Stimulated activated CD4-positive, alpha-beta T cell treated with anti-CD3 and anti-CD28 coated beads, Interleukin-2, amount 100 ng/mL, for 48 hours (primary cell): ENCODE measurements around the gene POMGNT1.
"Not testable (repeated sequence)": the region's sequence is repeated elsewhere in the genome, so short reads cannot be mapped to it uniquely, and the experiment has no call there.

Experiments
- DNase-seq, 2 donors: peaks; one replicate each; pipeline ENCODE4 v3.0.0-alpha.2; 2020

The POMGNT1 gene

DNA sequence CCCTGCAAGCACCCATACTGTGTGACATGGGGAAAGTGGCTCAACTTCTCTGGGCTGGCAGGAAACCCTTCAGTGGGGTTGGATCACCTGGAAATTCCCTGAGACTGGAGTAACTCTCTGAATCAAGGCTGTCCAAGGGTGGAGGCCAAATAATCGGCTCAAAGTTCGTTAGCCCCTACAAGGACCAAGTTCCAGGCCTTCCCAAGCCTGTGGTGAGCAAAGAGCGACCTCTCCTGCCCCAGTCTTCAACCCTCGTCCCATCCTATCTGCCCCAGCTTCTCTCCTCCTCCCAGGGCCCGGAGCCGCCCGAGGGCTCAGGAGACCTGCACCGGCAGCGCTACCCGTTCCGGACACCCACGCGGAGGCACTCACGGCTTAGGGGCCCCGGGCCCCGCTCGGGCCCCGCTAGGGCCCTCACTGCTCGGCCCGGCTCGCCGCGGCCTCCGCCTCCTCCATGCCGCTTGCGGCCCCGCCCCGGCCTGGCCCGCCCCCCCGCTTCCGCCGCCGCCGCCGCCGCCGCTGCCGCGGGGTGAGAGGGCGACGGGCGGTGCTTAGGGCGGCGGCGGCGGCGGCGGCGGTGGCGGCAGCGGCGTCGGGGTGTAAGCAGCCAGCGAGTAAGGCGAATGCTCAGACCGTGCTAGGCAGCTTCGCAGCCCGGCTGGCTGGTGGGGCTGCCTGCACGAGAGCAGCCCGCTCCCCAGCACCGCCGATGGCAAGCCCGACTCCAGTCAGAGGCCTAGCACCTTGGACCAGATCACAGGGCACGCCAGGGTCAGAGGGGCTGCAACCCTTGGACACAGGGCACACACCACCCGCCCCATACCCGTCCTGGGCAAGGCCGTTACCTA, at the start of gene POMGNT1:
Gene POMGNT1 (minus strand): TSS at position 471 of the 848 bp plus-strand sequence. CDS start 613 bp downstream, outside the sequence.
- DNase-seq: peak; percentile 66 to 68

DNA sequence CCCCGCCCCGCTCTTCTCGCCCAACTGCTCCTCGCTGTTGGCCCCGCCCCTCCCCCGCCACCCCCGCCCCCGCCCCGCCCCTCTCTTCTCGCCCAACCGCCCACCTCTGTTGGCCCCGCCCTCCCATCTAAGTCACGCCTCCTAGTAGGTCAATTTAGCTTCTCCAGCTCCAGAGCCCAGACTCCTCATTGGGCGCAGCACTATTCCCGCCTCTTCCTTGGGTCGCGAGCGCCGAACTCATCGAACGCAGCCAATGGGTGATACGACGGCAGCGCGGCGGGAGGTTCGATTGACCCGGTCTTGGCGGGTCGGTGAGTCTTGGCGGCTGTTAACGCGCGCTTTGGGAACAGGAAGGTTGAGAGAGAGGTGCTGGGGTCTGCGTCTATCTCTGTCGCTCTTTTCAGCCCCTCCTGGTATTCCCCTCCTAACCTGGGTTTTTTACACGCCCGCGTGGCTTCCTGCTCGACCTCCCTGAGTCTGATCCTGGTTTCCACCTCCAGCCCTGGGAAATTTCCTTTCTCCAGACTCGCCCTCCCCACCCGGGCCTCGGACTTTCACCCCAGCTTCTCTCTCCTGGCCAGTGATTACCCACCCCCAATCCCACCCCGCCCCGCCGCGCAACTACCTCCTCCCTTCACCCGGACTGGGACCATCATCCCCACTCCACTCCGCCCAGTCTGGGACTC, 49.3 kb upstream of the POMGNT1 start, which contains the start of gene RAD54L:
Gene RAD54L (plus strand): TSS at position 328 of the 686 bp plus-strand sequence. CDS start 643 bp downstream, outside the sequence.
- peak; percentile 95 to 96 for DNase-seq

DNA sequence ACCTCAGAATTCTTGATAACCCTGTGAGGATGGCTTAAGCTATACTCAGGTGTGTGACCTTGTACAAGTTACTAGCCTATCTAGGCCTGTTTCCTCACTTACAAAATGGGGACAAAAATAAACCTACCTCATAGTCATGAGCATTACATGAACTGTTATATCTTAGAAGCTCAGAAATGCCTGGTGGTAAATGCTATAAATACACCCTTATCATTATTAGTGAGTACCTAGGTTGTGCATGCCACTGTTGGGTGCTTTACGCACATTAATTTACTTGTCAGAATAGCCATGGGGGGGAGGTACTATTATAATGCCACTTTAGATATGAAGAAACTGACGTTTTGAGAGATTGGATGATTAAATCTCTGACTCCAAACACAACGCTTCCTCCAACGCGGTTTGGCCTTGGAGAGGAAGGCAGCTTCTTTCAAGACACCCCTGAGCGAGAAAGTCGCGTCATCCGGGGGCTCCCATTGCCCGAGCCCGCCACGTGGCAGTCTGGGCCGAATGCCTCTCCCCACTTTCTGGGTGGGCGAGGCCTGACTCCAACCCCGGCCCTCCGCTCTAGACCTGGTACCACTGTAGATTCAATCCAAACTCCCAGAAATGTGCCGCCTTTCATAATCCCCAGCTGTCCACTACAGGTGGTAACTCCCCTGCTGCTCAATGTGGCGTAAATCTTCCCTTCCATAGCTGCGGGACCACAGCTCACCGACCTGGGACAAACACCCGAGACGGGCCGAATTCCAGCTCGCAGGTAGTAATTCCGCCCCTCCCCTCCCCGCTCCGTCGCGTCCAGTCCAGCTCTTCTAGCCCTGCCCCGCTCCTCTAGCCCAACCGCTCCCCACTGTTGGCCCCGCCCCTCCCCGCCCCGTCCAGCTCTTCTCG, 48.6 kb upstream of the POMGNT1 start:
- DNase-seq: peak; percentile 38 to 56

DNA sequence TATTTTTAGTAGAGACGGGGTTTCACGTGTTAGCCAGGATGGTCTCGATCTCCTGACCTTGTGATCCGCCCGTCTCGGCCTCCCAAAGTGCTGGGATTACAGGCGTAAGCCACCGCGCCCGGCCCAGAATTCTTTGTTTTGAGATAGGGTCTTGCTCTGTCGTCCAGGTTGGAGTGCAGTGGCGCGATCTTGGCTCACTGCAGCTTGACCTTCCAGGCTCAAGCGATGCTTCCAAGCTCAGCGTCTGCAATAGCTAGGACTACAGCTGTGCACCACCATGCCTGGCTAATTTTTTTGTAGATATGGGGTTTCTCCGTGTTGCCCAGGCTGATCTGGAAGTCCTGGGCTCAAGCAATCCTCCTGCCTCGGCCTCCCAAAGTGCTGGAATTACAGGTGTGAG, 47.9 kb upstream of the POMGNT1 start:
- DNase-seq: not testable (repeated sequence)

DNA sequence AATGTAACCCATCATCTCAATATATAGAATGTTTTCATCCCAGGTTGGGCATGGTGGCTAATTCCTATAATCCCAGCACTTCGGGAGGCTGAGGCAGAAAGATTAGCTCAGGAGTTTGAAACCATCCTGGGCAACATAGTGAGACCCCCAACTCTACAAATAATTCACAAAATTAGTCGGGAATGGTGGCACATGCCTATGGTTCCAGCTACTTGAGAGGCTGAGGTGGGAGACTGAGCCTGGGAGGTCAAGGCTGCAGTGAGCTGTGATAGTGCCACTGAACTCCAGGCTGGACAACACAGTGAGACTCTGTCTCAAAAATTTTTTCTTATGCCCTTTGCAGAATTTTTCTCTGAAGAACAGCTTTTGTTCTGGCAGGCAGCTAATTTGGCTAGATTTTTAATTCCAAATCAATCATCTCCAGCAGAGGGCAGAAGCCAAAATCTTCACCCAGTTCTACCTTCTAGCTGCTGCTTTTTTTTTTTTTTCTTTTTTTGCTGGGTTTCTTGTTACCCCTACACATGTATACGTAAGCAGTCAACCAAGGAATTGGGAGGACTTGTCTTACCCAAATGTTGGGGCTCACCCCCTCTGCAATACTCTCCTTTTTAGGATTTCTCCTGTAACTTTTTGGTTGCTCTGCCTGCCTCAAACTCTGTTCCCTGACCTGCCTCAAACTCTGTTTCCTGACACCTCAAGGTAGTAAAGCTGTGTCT, 46.6 kb upstream of the POMGNT1 start:
- no peak for DNase-seq

DNA sequence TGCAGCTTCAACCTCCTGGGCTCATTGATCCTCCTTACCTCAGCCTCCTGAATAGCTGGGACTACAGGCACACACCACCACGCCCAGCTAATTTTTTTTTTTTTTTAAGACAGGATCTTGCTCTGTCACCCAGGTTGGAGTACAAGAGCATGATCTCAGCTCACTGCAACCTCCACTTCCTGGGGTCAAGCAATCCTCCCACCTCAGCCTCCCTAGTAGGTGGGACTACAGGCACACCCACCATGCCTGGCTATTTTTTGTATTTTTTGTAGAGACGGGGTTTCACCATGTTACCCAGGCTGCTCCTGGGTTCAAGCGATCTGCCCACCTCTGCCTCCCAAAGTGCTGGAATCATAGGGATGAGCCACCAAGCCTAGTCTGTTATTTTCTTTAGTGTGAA, 45.6 kb upstream of the POMGNT1 start:
- not testable (repeated sequence) for DNase-seq

DNA sequence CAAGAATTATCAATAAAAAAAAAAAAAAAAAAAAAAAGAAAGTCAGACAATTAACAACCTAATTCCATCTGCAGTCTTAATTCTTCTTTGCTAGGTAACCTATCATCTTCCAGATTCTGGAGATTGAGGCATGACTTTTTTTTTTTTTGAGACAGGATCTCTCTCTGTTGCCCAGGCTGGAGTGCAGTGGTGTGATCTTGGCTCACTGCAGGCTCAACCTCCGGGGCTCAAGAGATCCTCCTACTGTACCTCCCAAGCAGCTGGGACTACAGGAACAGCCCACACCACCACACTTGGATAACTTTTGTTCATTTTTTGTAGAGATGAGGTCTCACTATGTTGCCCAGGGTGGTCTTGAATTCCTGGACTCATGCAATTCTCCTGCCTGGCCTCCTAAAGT, 44.7 kb upstream of the POMGNT1 start:
- no peak for DNase-seq

DNA sequence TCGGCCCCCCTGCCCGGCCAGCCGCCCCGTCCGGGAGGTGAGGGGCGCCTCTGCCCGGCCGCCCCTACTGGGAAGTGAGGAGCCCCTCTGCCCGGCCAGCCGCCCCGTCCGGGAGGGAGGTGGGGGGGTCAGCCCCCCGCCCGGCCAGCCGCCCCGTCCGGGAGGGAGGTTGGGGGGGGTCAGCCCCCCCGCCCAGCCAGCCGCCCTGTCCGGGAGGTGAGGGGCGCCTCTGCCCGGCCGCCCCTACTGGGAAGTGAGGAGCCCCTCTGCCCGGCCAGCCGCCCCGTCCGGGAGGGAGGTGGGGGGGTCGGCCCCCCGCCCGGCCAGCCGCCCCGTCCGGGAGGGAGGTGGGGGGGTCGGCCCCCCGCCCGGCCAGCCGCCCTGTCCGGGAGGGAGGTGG, 43.5 kb upstream of the POMGNT1 start:
- not testable (repeated sequence) for DNase-seq

DNA sequence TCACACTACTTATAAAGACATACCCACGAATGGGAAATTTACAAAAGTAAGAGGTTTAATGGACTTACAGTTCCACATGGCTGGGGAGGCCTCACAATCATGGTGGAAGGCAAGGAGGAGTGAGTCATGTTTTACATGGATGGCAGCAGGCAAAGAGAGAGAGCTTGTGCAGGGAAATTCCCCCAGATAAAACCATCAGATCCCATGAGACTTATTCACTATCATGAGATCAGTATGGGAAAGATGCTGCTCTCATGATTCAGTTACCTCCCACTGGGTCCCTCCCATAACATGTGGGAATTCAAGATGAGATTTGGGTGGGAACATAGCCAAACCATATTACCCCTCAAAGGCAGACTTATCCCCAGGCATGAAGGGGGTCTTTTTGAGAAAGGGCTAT, 40.6 kb upstream of the POMGNT1 start:
- DNase-seq: not testable (repeated sequence)

DNA sequence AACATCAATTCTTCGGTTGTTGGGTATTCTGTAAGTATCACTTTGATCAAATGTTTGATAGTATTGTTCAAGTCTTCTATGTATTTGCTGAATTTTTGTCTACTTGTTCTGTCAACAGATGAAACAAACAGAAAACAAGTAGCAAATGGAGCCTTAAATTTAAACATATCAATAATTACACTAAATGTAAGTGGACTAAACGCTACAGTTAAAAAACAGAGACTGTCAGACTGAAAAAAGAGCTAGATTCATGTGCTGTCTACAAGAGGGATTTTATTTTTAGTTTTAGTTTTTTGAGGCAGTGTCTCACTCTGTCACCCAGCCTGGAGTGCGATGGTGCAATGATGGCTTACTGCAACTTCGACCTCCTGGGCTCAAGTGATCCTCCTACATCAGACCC, 38.6 kb upstream of the POMGNT1 start:
- DNase-seq: no peak

DNA sequence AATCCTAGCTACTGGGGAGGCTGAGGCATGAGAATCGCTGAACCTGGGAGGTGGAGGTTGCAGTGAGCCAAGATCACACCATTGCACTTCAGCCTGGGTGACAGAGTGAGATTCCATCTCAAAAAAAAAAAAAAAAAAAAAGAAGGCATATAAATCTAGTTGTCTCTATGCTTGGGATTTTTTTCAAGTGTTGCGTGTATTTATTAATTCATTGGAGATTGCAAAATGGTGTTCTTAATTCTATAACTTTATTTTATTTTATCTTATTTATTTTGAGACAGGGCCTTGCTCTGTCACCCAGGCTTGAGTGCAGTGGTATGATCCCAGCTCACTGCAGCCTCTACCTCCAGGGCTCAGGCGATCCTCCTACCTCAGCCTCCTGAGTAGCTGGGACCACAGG, 33.0 kb upstream of the POMGNT1 start:
- DNase-seq: not testable (repeated sequence)

DNA sequence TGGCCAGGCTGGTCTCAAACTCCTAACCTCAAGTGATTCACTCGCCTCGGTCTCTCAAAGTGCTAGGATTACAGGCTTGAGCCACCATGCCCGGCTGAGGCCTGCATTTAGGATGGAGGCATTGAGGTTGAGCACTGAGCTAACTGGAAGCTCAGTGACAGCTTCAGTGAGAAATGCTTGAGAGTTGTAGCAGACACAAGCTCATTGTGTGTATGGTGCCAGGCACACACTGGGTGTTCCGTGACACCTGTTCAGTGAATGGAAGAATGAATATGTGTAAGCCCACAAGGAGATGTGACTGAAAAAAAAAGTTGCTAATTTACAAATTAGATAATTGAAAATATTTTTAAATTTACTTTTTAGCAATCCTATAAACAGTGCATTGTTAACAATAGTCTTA, 26.7 kb upstream of the POMGNT1 start:
- DNase-seq: no peak

DNA sequence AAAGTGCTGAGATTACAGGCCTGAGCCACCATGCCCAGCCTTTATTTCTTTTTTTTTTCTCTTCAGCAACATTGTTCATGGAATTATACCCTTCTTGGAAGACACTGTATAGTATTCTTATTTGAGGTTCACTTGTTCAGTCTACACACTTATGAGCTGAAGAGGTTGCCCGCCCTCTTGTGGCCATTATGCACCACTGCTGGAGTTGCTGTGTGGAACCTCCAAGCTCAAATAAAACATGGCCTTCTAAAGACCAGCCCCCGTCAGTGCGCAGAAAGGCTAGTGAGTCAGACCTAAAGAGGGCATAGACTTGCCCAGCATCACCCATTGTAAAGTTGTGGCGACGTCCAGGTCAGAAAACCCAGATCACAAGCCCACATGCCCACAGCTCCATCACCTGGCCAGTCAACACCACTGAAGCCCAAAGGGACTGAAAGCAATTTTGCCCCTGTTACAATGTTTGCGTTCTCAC, 25.3 kb upstream of the POMGNT1 start:
- DNase-seq: peak; percentile 49 to 54

DNA sequence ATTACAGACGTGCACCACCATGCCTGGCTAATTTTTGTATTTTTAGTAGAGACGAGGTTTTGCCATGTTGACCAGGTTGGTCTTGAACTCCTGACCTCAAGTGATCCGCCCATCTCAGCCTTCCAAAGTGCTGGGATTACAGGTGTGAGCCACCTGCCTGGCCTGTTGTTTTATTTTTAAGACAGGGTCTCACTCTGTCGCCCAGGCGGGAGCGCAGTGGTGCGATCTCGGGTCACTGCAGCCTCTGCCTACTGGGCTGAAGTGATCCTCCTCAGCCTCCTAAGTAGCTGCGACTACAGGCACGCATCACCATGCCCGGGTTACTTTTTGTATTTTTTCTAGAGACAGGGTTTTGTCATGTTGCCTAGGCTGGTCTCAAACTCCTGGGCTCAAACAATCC, 24.8 kb upstream of the POMGNT1 start:
- not testable (repeated sequence) for DNase-seq

DNA sequence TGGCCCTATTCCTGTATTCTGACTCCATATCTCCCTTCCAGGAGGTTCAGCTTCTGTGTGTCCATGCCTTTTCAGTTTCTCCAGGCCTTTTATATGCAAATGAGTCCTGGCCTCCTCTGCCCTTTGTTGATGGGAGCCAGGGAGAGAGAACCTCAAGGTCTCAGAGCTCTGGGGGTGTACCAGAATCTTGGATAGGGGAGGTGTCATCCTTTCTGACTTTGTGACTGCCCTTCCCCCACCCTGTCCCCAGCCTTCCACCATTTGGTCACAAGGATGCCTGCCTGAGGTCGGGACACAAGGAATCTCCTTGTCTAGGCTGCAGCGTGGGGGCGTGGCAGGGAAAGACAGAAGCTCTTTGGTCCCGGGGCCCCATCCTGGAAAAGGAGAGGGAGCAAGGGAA, 23.5 kb upstream of the POMGNT1 start:
- DNase-seq: no peak

DNA sequence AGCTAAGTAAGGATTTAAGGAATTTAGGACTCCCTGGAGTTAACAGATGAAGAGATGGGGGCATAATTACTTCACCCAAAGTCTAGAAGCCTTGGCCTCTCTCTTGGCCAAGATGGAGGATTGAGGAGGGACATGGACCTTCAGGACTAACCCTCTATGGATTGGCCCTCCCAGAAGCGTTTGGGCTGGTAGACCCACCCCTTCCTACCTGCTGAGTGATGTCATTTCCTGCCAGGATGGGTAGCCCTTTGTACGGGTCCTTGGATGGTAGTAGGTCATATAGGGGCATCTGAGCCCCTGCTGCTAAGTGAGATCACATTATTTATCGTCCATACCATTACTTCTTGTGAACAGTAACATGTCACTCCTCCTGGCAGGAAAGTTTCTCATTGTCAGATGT, 22.6 kb upstream of the POMGNT1 start:
- no peak for DNase-seq

DNA sequence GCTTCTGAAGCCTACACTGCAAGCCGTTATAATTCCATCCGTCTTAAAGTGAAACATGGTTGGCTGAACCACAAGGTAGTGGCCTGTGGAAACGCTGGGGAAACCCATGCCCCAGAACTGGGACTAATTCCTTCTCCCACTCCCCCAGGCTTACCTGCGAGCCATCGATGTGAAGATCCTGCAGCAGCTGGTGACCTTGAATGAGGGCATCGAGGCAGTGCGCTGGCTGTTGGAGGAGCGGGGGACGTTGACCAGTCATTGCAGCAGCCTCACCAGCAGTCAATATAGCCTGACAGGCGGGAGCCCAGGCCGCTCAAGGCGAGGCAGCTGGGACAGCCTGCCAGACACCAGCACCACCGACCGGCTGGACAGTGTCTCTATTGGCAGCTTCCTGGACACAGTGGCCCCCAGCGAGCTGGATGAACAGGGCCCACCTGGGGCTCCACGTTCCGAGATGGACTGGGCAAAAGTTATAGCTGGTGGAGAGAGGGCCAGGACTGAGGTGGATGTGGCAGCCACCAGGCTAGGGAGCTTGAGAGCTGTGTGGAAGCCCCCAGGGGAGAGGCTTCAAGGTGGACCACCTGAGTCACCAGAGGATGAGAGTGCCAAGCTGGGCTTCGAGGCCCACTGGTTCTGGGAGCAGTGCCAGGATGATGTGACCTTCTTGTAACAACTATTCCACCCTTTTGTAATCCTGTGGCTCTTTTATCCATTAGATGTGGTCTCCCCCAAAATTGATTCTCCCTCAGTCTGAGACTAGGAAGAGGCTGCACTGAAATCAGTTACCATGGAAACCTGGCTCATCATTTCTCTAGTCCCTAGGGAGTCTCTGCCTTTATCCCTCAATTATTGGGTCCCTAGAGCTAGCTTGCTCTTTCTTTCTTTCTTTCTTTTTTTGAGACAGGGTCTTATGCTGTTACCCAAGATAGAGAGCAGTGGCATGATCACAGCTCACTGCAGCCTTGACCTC, 21.6 kb upstream of the POMGNT1 start:
- no peak for DNase-seq

DNA sequence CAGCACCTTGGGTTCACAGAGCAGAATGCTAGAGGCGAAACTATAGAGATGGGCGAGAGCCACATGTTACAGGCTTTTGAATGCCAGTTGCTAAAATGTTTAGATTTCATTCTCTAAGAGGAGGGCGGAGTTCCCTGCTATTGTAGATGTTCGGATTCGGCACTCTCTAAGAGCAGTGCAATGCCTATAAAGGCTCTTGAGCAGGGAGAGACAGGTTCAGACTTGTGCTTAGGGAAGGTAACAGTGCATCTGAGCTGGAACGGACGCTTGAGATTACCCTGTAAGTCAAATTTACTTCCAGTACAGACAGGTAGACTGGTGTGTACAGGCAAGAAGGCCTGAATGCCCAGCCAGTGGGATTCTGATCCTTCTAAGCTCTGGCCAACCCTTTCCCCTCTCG, 20.2 kb upstream of the POMGNT1 start:
- DNase-seq: no peak

DNA sequence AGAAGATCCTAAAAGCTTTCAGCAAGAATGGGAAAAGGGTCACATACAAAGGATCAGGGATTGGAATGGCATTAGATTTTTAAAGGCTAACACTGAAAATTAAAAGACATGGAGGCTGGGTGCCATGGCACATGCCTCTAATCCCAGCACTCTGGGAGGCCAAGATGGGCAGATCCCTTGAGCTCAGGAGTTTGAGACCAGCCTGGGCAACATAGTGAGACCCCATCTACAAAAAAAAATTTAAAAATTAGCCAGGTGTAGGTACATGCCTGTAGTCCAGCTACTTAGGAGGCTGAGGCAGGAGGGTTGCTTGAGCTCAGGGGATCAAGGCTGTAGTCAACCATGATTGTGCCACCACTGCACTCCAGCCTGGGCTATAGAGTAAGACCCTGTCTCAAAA, 17.3 kb upstream of the POMGNT1 start:
- no peak for DNase-seq

DNA sequence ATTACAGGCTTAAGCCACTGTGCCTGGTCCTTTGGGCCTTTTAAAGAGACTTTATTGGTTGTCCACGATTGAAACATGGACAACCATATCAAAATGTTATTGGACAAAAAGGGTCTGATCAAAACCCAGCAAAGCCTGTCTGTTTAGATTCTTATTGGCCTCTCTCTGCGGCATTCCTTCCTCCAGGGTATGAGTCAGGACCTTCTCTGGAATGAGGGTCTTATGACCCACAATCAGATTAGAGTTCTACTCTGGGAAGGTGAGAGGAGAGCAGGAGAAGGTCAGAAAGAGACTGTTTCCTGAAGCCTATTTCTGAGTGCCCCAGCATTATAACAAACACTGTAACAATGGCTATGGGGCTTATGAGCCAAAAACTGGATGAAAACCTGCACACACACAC, 12.8 kb upstream of the POMGNT1 start:
- DNase-seq: no peak

DNA sequence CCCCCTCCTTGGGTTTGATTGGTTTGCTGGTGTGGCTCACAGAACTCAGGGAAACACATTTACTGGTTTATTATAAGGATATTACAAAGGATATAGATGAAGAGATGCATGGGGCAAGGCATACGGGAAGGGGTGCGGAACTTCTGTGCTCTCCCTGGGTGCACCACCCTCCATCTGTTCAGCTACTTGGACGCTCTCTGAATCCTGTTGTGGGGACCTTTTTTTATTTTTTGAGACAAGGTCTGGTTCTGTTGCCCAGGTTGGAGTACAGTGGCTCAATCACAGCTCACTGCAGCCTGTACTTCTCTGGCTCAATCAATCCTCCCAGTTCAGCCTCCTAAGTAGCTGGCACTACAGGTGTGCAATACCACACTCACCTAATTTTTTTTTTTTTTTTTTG, 12.3 kb upstream of the POMGNT1 start:
- no peak for DNase-seq
